Tibial nerve (tissue), 4 donors: ENCODE data around the gene FBN1.

Experiments
- EP300 ChIP-seq, 2 donors: sonication (generic); formaldehyde crosslinking; IDR thresholded peaks; one replicate each; pipeline ENCODE4 v1.6.1; 2017; ENCODE audit warnings: antibody characterized with exemption in 2 of 2, mild to moderate bottlenecking in 1 of 2
- POLR2A ChIP-seq, 2 donors: fragments of 450-650 bp; IDR thresholded peaks; one replicate each; pipeline ENCODE4 v1.6.1; 2017; ENCODE audit warnings: antibody characterized with exemption in 2 of 2, mild to moderate bottlenecking in 2 of 2, moderate library complexity in 2 of 2
- TF ChIP-seq, protein P1 (sequence below), 5 experiments: fragments of 200-600 bp in 3 of 5; fragments of 450-650 bp in 2 of 5; sonication (generic) in 3 of 5; IDR thresholded peaks; one replicate each; pipeline ENCODE4 v1.5.1; 2016 to 2019; ENCODE audit warnings: antibody characterized with exemption in 5 of 5, mild to moderate bottlenecking in 3 of 5, moderate library complexity in 2 of 5

GRCh38 chr15:48486228-48486627, 159.3 kb downstream of the FBN1 start:
- no peak for TF ChIP-seq POLR2A (IDR thresholded peaks at IDR 0.05)
- TF ChIP-seq, protein P1, sequence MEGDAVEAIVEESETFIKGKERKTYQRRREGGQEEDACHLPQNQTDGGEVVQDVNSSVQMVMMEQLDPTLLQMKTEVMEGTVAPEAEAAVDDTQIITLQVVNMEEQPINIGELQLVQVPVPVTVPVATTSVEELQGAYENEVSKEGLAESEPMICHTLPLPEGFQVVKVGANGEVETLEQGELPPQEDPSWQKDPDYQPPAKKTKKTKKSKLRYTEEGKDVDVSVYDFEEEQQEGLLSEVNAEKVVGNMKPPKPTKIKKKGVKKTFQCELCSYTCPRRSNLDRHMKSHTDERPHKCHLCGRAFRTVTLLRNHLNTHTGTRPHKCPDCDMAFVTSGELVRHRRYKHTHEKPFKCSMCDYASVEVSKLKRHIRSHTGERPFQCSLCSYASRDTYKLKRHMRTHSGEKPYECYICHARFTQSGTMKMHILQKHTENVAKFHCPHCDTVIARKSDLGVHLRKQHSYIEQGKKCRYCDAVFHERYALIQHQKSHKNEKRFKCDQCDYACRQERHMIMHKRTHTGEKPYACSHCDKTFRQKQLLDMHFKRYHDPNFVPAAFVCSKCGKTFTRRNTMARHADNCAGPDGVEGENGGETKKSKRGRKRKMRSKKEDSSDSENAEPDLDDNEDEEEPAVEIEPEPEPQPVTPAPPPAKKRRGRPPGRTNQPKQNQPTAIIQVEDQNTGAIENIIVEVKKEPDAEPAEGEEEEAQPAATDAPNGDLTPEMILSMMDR (IDR thresholded peaks at IDR 0.05), result no peak
- no peak for TF ChIP-seq EP300 (IDR thresholded peaks at IDR 0.05)
